NAMALWA (cell line): ENCODE measurements around the gene CACHD1.

ENCODE experiments used
- DNase-seq: peaks from one replicate; pipeline ENCODE4 v3.0.0-alpha.2; 2015; ENCODE audit warnings: low spot score

Gene CACHD1

GRCh38 chr1:64550510-64550909 lies 80.6 kb downstream of the CACHD1 start:
- no peak for DNase-seq

- DNase-seq, result no peak
Measured at GRCh38 chr1:64550946-64551605, 81.1 kb downstream of the CACHD1 start.

GRCh38 chr1:64553285-64553684 lies 83.4 kb downstream of the CACHD1 start:
- DNase-seq, result peak; percentile 16

- no peak for DNase-seq
Measured at GRCh38 chr1:64555947-64556346, 86.0 kb downstream of the CACHD1 start.

- no peak for DNase-seq
Measured at GRCh38 chr1:64561993-64562392, 92.1 kb downstream of the CACHD1 start.

GRCh38 chr1:64563958-64564565 lies 94.1 kb downstream of the CACHD1 start:
- no peak for DNase-seq

- no peak for DNase-seq
Measured at GRCh38 chr1:64564891-64565290, 95.0 kb downstream of the CACHD1 start.

- DNase-seq, result no peak
Measured at GRCh38 chr1:64567426-64568170, 97.7 kb downstream of the CACHD1 start.

- no peak for DNase-seq
Measured at GRCh38 chr1:64568171-64568450, 98.2 kb downstream of the CACHD1 start.

GRCh38 chr1:64569411-64569810 lies 99.5 kb downstream of the CACHD1 start:
- DNase-seq, result no peak

- no peak for DNase-seq
Measured at GRCh38 chr1:64570267-64570855, 100.4 kb downstream of the CACHD1 start.

GRCh38 chr1:64572222-64572900 lies 102.4 kb downstream of the CACHD1 start:
- DNase-seq, result no peak

GRCh38 chr1:64574301-64574700 lies 104.4 kb downstream of the CACHD1 start:
- no peak for DNase-seq

- no peak for DNase-seq
Measured at GRCh38 chr1:64575881-64576676, 106.2 kb downstream of the CACHD1 start.

GRCh38 chr1:64578270-64578973 lies 108.5 kb downstream of the CACHD1 start:
- no peak for DNase-seq

- DNase-seq, result no peak
Measured at GRCh38 chr1:64579767-64580166, 109.8 kb downstream of the CACHD1 start.

- no peak for DNase-seq
Measured at GRCh38 chr1:64581135-64581842, 111.4 kb downstream of the CACHD1 start.

GRCh38 chr1:64581843-64582185 lies 111.9 kb downstream of the CACHD1 start:
- no peak for DNase-seq

GRCh38 chr1:64584479-64584878 lies 114.5 kb downstream of the CACHD1 start:
- DNase-seq, result no peak

GRCh38 chr1:64588876-64589275 lies 118.9 kb downstream of the CACHD1 start:
- DNase-seq, result no peak

- DNase-seq, result no peak
Measured at GRCh38 chr1:64590316-64590715, 120.4 kb downstream of the CACHD1 start.
